ENCODE data around the gene TMEM184C.

- TF ChIP-seq EZH2 (IDR thresholded peaks at IDR 0.05; ENCODE audit: low read length, missing control alignments) (no peak), CTCF (conservative IDR thresholded peaks at IDR 0.05 in 1 of 2, IDR thresholded peaks at IDR 0.05 in 1 of 2; ENCODE audit: low read depth in 1 of 2, low read length in 2 of 2) (peak; percentile 33 to 34)
Observed at GRCh38 chr4:147570616-147571015, 46.6 kb upstream of the TMEM184C start.
